ENCODE results near the gene IL27RA.
"Not testable (repeated sequence)": the region's sequence is repeated elsewhere in the genome, so short reads cannot be mapped to it uniquely, and the experiment has no call there.

Gene IL27RA

GRCh38 chr19:14000691-14001375 is 30.7 kb upstream of the IL27RA start:
- no peak for DNase-seq

- no peak for DNase-seq
Observed at GRCh38 chr19:14002571-14003250, 28.9 kb upstream of the IL27RA start.

DNA sequence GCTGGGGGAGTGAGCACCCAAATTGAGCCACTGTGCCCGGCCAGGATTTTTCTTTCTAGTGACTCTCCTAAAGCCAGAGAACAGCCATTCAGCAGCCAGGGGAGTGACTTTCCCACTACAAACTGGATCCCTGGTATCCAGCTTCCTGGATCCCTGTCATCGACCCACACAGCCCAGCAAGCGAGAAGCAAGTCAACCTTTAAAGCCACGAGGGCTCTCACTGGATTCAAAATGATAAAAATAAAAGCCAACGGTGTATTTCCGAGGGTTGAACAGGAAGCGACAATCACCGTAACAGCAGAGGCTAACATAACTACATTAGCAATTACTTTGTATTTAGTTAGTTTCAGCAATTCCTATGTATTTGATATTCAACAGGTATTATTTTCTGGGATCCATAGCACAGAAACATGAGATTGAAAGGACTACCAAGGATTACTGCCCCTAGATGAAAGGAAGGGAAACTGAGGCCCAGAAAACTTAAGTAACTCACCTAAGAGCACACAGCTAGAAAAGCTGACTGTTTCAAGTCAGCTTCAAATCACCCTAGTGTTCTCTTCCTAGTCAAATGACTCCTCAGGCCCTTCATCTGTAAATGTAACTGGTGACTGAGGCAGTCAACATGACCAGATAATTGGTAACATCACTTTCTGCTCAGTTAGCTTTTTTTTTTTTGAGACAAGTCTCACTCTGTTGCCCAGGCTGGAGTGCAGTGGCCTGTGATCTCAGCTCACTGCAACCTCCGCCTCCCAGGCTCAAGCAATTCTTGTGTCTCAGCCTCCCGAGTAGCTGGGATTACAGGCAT is 28.1 kb upstream of the IL27RA start:
- DNase-seq, result no peak

GRCh38 chr19:14004619-14005348 is 26.8 kb upstream of the IL27RA start:
- DNase-seq, result no peak

- peak; percentile 33 to 67 for DNase-seq
Observed at GRCh38 chr19:14005349-14006084, 26.0 kb upstream of the IL27RA start.

DNA sequence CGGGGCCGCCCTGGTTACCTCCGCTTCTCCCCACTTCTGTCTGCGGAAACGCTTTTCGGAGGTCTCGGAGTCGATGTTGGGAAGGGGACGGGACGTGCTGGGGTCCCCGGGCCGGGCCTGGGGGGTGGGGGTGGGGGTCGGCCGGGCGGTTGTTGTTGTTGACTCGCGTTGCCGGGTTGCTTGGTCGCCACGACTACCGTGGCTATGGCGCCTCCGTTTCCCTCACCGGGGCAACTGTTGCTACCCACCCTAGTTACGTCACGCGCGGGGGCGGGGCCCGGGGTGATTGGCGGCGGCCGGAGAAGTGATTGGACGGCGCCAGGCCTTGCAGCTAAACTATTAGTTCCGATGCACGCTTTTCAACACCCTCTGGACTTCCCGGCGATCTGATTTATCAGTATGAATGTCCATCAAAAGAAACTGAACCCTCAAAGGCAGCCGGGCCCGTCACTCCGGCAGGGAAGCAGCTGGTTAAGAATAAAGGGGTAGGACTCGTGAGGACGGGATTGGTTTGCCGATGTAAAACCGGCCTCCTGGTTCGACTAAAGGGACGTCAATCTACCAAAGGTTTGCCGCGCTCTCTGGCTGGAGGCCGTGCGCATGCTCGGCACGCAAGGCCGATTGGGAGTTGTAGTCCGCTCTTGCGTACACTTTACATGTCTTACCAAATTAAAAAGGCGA is 25.3 kb upstream of the IL27RA start, which contains the start of gene RFX1:
TSS of gene RFX1 (minus strand) at position 236 of the 681 bp plus-strand sequence. CDS start 12,477 bp downstream, outside the sequence.
- DNase-seq, result peak; percentile 98 to 100

GRCh38 chr19:14006766-14007562 is 24.6 kb upstream of the IL27RA start:
- no peak for DNase-seq

DNA sequence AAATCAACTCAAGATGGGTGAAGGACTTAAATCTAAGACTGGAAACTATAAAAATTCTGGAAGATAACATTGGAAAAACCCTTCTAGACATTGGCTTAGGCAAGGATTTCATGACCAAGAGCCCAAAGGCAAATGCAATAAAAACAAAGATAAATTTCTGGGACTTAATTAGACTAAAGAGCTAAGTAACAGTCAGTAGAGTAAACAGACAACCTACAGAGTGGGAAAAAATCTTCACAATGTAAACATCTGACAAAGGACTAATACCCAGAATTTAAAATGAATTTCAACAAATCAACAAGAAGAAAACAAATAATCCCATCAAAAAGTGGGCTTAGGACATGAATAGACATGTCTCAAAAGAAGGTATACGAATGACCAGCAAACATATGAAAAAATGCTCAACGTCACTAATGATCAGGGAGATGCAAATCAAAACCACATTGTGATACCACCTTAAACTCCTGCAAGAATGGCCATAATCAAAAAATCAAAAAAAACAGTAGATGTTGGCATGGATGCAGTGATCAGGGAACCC is 19.1 kb upstream of the IL27RA start:
- DNase-seq, result no peak

- DNase-seq, result no peak
Observed at GRCh38 chr19:14015524-14016035, 16.0 kb upstream of the IL27RA start.

DNA sequence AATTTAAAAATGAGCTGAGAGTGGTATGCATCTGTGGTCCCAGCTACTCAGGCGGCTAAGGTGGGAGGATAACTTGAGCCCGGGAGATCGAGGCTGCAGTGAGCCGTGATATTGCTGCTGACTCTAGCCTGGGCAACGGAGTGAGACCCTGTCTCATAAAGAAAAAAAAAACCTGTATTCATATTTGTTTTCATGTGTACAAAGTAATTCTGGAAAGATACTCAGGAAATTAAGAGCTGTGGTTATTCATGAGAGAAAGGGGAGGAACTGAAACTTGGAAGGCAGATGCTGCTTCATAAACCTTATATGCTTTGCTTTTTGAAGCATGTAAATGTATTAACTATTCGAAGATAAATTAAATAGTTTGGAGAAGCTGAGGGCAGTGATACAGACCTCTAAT is 12.5 kb upstream of the IL27RA start:
- DNase-seq, result no peak

GRCh38 chr19:14019739-14020138 is 11.8 kb upstream of the IL27RA start:
- not testable (repeated sequence) for DNase-seq

GRCh38 chr19:14021474-14021873 is 10.1 kb upstream of the IL27RA start:
- no peak for DNase-seq

GRCh38 chr19:14022469-14022868 is 9.1 kb upstream of the IL27RA start:
- no peak for DNase-seq

DNA sequence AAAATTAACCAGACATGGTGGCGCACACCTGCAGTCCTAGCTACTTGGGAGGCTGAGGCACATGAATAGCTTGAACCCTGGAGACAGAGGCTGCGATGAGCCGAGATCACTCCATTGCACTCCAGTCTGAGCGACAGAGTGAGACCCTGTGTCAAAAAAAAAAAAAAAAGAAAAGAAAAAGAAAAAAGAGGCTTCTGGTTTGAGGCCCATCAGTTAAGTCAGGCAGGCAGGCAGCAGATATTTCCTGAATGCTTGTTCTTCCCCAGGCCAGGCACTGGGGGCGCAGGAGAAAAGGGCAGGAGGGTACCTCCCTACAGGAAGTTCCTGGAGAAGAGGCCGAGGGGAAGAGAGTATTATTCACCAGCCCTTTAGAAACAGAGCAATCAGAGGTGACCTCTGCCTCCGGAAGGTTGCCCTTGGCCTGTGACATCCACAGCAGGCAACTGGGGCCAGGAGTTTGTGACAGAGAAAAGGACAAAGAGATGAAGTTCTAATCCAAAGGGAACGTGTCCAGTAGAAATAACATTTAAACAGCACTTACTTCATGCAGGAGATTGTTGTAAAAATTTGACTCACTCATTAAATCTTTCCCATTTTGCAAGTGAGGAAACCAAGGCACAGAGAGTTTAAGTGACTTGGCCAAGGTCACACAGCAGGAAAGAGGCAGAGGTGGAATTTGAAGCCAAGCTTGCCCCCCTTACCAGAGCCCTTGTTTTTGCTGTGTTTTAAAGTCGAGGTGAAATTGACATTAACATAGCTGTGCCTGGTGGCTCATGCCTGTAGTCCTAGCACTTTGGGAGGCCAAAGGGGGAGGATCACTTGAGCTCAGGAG is 7.9 kb upstream of the IL27RA start:
- DNase-seq, result peak; percentile 50 to 80

GRCh38 chr19:14026652-14027192 is 4.8 kb upstream of the IL27RA start:
- not testable (repeated sequence) for DNase-seq

GRCh38 chr19:14027856-14028450 is 3.6 kb upstream of the IL27RA start, which contains the start of gene RLN3:
Gene RLN3, plus strand, starts transcription at chr19:14028148. Its CDS starts 57 bp downstream, at chr19:14028205.
- no peak for DNase-seq

DNA sequence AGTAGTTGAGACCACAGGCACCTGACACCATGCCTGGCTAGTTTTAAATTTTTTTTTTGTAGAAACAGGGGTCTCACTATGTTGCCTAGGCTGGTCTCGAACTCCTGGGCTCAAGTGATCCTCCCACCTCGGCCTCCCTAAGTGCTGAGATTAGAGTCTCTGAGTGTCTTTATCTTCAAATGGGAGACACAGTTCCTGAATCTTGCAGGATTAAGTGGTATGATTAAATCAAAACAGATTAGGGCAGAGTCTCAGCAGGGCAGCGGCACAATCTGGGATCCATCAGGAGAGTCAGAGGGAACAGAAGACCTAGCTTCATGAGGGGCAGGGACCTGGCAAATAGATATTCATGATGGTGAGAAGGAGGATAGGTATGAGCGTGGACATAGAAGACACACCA is 2.7 kb upstream of the IL27RA start:
- DNase-seq, result no peak

GRCh38 chr19:14030997-14031718 is 404 bp upstream of the IL27RA start:
- no peak for DNase-seq
